Motor neuron (in vitro differentiated cells): ENCODE results near the gene ARFIP1. TPM values are rescaled to one million over a fixed set of nuclear protein-coding genes. Genes with fewer than 3 reads are reported as not detected.

Experiments used
- ATAC-seq, 8 experiments: fragments of 200-7000 bp; cut with Tn5 transposase; replicated peaks in 6 of 8; 2 replicates each; pipeline ENCODE4 v1.8.0; 2021; ENCODE audit warnings: mild to moderate bottlenecking in 8 of 8, moderate library complexity in 8 of 8
- H3K27ac ChIP-seq, 2 donors: fragments of 250-450 bp; sonication (Bioruptor Pico); 2 replicates each; pipeline ENCODE4 v1.9.0; 2021; ENCODE audit warnings: antibody characterized with exemption in 2 of 2, mild to moderate bottlenecking in 2 of 2, moderate library complexity in 1 of 2
- H3K4me1 ChIP-seq, 2 donors: fragments of 250-450 bp; sonication (Bioruptor Pico); replicated peaks in 1 of 2; 2 replicates each; pipeline ENCODE4 v1.6.1; 2021; ENCODE audit warnings: antibody characterized with exemption in 2 of 2, mild to moderate bottlenecking in 2 of 2, moderate library complexity in 1 of 2
- H3K4me3 ChIP-seq, 5 donors: fragments of 250-450 bp; sonication (Bioruptor Pico); 2 replicates each; pipeline ENCODE4 v1.9.0; 2021; ENCODE audit warnings: antibody characterized with exemption in 5 of 5, mild to moderate bottlenecking in 5 of 5, moderate library complexity in 4 of 5
- WGBS, 10 experiments: fragments of 450-650 bp; shearing (Covaris generic); methylation state at CpG; one replicate each; pipeline ENCODE4 v1.0.0; 2022; 5-methylcytosine and 5-hydroxymethylcytosine counted together
- in situ Hi-C, 9 experiments: fragments of 400-800 bp; cut with MboI; loops; one replicate each; pipeline ENCODE4 v1.15.0; 2021; ENCODE audit warnings: low sequenced_read_pairs in 9 of 9, low pct_unique_long_range_greater_than_20kb in 2 of 9; ENCODE audit not compliant: unreplicated experiment in 9 of 9
- total RNA-seq, 8 experiments: library from RNA; unstranded; fragments of 300-600 nt; gene quantifications; 2 replicates each; pipeline versions ENCODE4 v1.2.3 to v1.2.4, GENCODE V29; 2022

ARFIP1 gene
- total RNA-seq, 8 experiments from 2014 or later, result 20.6 to 41.9 (median 29.7) TPM

- in situ Hi-C loops, result no loop called here
- no peak overlapping the region for H3K27ac ChIP-seq
- H3K4me1 ChIP-seq, result peaks cover 9 to 39% of the 10 kb centered on the region in 2 donors
- no peak for ATAC-seq
- no peak overlapping the region for H3K4me3 ChIP-seq
- WGBS, 10 experiments, result 80 to 100% (median 94%) methylated on average over 1 to 2 of the region's 2 CpGs; no CpG with 5 or more reads in 3 of the 10 experiments
These were observed 160.7 kb downstream of the ARFIP1 start for GRCh38 chr4:152940461-152940860.

GRCh38 chr4:152941411-152941810 lies 161.7 kb downstream of the ARFIP1 start:
- H3K4me3 ChIP-seq, result no peak overlapping the region
- WGBS, 10 experiments, result 33 to 100% (median 83%) methylated on average over 1 of the region's 1 CpG; no CpG with 5 or more reads in 5 of the 10 experiments
- ATAC-seq, result no peak
- H3K4me1 ChIP-seq, result peaks cover 9 to 44% of the 10 kb centered on the region in 2 donors
- in situ Hi-C loops, result no loop called here
- H3K27ac ChIP-seq, result no peak overlapping the region

GRCh38 chr4:152942346-152942745 lies 162.6 kb downstream of the ARFIP1 start:
- no peak overlapping the region for H3K27ac ChIP-seq
- peaks cover 16 to 53% of the 10 kb centered on the region in 2 donors for H3K4me1 ChIP-seq
- 60 to 100% (median 89%) methylated on average over 1 to 2 of the region's 2 CpGs; no CpG with 5 or more reads in 2 of the 10 experiments for WGBS, 10 experiments
- in situ Hi-C loops, result no loop called here
- H3K4me3 ChIP-seq, result no peak overlapping the region
- ATAC-seq, result no peak

- in situ Hi-C loops, result no loop called here
- WGBS, 10 experiments, result 9 to 100% (median 65%) methylated on average over 1 to 5 of the region's 6 CpGs
- Histone ChIP-seq H3K27ac (no peak overlapping the region), H3K4me3 (no peak overlapping the region), H3K4me1 (peaks cover 17 to 54% of the 10 kb centered on the region in 2 donors)
- peak in 5 of 8 experiments; percentile 16 to 91 (median 32) for ATAC-seq
These were observed 163.9 kb downstream of the ARFIP1 start for GRCh38 chr4:152943672-152944071.

- H3K4me1 ChIP-seq, result peaks cover 17 to 43% of the 10 kb centered on the region in 2 donors
- in situ Hi-C loops, result no loop called here
- no peak overlapping the region for H3K4me3 ChIP-seq
- H3K27ac ChIP-seq, result no peak overlapping the region
- WGBS, 10 experiments, result 0 to 71% (median 62%) methylated on average over 1 to 4 of the region's 4 CpGs; no CpG with 5 or more reads in 3 of the 10 experiments
- no peak for ATAC-seq
These were observed 165.0 kb downstream of the ARFIP1 start for GRCh38 chr4:152944666-152945320.

- 83 to 100% (median 95%) methylated on average over 1 to 9 of the region's 9 CpGs for WGBS, 10 experiments
- no peak for ATAC-seq
- in situ Hi-C loops, result no loop called here
These were observed 165.9 kb downstream of the ARFIP1 start for GRCh38 chr4:152945639-152946038.

GRCh38 chr4:152946446-152946845 lies 166.7 kb downstream of the ARFIP1 start:
- Histone ChIP-seq H3K27ac (no peak overlapping the region), H3K4me3 (no peak overlapping the region), H3K4me1 (peaks cover 28 to 47% of the 10 kb centered on the region in 2 donors)
- 0 to 100% (median 66%) methylated on average over 1 to 3 of the region's 4 CpGs; no CpG with 5 or more reads in 2 of the 10 experiments for WGBS, 10 experiments
- in situ Hi-C loops, result no loop called here
- peak in 3 of 8 experiments; percentile 22 to 49 (median 35) for ATAC-seq

More at GRCh38 chr4:152945639-152946038, 165.9 kb downstream of the ARFIP1 start:
- no peak overlapping the region for H3K27ac ChIP-seq
- no peak overlapping the region for H3K4me3 ChIP-seq
- H3K4me1 ChIP-seq, result peaks cover 20 to 39% of the 10 kb centered on the region in 2 donors

GRCh38 chr4:152947311-152947710 lies 167.6 kb downstream of the ARFIP1 start:
- Histone ChIP-seq H3K4me1 (peaks cover 30 to 49% of the 10 kb centered on the region in 2 donors), H3K27ac (no peak overlapping the region), H3K4me3 (no peak overlapping the region)
- WGBS, 10 experiments, result 48 to 100% (median 83%) methylated on average over 1 to 2 of the region's 2 CpGs; no CpG with 5 or more reads in 3 of the 10 experiments
- in situ Hi-C loops, result no loop called here
- ATAC-seq, result peak in 1 of 8 experiments; percentile 28

GRCh38 chr4:152949930-152950329 lies 170.2 kb downstream of the ARFIP1 start:
- no peak for ATAC-seq
- in situ Hi-C loops, result no loop called here
- 47 to 84% (median 81%) methylated on average over 1 to 8 of the region's 8 CpGs; no CpG with 5 or more reads in 4 of the 10 experiments for WGBS, 10 experiments
- H3K27ac ChIP-seq, result no peak overlapping the region
- peaks cover 22 to 36% of the 10 kb centered on the region in 2 donors for H3K4me1 ChIP-seq
- no peak overlapping the region for H3K4me3 ChIP-seq

GRCh38 chr4:152950402-152951274 lies 170.9 kb downstream of the ARFIP1 start:
- ATAC-seq, result peak in 2 of 8 experiments; percentile 27 to 41
- H3K4me3 ChIP-seq, result no peak overlapping the region
- H3K4me1 ChIP-seq, result peaks cover 21 to 34% of the 10 kb centered on the region in 2 donors
- 57 to 83% (median 73%) methylated on average over 2 to 7 of the region's 11 CpGs; no CpG with 5 or more reads in 1 of the 10 experiments for WGBS, 10 experiments
- in situ Hi-C loops, result no loop called here
- no peak overlapping the region for H3K27ac ChIP-seq

GRCh38 chr4:152951348-152951747 lies 171.6 kb downstream of the ARFIP1 start:
- Histone ChIP-seq H3K4me1 (peaks cover 21 to 30% of the 10 kb centered on the region in 2 donors), H3K27ac (no peak overlapping the region), H3K4me3 (no peak overlapping the region)
- in situ Hi-C loops, result no loop called here
- WGBS, 10 experiments, result 33 to 100% (median 67%) methylated on average over 1 to 3 of the region's 3 CpGs
- ATAC-seq, result no peak

- Histone ChIP-seq H3K4me3 (no peak overlapping the region), H3K4me1 (peaks cover 24 to 28% of the 10 kb centered on the region in 2 donors), H3K27ac (no peak overlapping the region)
- no peak for ATAC-seq
- 25 to 100% (median 94%) methylated on average over 1 to 2 of the region's 3 CpGs; no CpG with 5 or more reads in 1 of the 10 experiments for WGBS, 10 experiments
- in situ Hi-C loops, result no loop called here
These were observed 173.8 kb downstream of the ARFIP1 start for GRCh38 chr4:152953514-152953913.

- Histone ChIP-seq H3K27ac (no peak overlapping the region), H3K4me1 (peaks cover 24 to 28% of the 10 kb centered on the region in 2 donors), H3K4me3 (no peak overlapping the region)
- ATAC-seq, result no peak
- in situ Hi-C loops, result no loop called here
- 20 to 86% (median 73%) methylated on average over 1 of the region's 1 CpG; no CpG with 5 or more reads in 2 of the 10 experiments for WGBS, 10 experiments
These were observed 175.0 kb downstream of the ARFIP1 start for GRCh38 chr4:152954741-152955140.
